Astrocyte of the cerebellum (primary cell): ENCODE results near the gene CCDC69.

Experiments used
- DNase-seq: peaks from one replicate; pipeline ENCODE4 v3.0.0-alpha.2; 2011; ENCODE audit warnings: low read depth
- H3K4me3 ChIP-seq: 2 replicates; pipeline ENCODE4 v1.5.1; 2011; ENCODE audit warnings: mild to moderate bottlenecking, low read depth, low read length, moderate library complexity
- CTCF ChIP-seq: IDR thresholded peaks from 2 replicates; pipeline ENCODE4 v1.5.1; 2012; ENCODE audit warnings: low read length, low read depth, moderate library complexity, mild to moderate bottlenecking; ENCODE audit errors: missing control alignments
- in situ Hi-C: cut with HindIII; loops from 2 replicates; pipeline ENCODE4 v1.10.0; 2017; ENCODE audit warnings: low sequenced_read_pairs

CCDC69 gene

DNA sequence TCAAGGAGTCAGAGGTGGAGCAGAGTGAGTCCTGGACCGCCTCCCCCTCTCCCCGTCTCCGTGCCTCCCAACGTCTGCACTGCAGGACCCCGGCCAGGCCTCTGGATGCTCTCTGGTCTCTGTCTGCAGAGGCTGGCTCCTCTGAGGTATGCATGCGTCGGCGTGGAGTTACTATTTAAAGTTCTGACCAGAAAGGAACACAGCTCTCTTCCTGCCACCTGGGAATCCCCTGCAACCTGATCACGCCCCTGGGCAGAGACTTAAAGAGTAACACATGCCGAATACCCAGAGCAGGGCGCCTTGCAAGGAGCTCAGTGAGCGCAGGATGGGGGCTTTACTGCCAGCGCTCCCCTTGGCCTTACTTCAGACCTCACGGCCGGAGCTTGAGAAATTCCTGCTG, 82.4 kb downstream of the CCDC69 start:
- TF ChIP-seq CTCF = no peak
- no peak overlapping the region for H3K4me3 ChIP-seq
- no peak for DNase-seq
- in situ Hi-C loops = no loop called here

DNA sequence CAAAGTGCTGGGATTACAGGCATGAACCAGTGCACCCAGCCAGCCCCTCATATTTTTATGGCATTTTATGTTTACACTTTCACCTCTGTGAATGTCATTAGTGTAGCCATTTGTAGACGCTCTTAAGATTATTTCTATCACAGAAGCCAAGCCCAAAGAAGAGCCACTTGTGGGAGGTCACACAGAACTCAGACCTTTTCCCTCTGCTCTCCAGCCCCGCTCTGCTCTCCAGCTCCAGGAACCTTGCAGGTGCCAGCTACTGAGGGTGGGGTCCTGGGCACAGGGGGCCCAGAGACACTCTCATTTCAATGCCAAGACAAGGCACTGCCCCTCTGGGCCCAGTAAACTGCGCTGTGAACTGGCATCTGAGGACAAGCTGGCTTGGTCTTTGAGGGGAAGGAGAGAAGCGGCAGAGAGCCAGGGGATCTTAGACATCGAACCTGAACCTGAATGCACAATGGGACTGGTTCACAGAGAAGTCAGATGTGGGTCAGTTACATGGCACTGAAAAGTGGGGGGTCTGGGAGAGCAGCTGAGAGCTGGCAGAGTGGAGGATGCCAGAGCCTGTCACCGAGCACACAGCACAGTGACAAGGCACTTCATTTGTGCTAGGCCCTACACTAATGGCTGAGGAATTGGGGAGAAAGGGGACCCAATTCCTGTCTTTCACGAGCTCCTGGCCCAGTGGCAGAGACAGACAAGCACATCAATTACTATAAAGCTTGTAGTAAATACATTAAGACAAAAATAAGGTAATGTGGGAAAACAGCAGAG, 83.0 kb downstream of the CCDC69 start:
- no peak overlapping the region for H3K4me3 ChIP-seq
- DNase-seq = no peak
- in situ Hi-C loops = no loop called here
- no peak for TF ChIP-seq CTCF

DNA sequence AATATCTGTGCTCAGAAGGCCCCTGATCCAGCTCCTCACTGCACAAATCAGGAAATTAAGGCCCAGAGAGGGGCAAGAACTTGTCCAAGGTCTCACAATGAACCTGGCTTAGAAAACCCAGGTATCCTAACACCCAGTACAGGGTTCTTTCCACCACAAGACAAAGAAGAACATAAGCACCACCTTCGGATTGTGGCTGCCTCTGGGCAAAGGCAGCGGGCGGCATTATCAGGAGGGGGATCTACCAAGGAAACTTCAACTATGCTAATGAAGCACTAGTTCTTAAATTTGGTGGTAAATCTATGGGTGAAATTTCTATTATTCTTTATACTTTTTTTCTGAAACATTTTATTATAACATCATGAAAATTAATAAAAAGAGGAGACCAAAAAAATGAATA, 84.2 kb downstream of the CCDC69 start:
- in situ Hi-C loops = no loop called here
- TF ChIP-seq CTCF = no peak
- no peak for DNase-seq
- H3K4me3 ChIP-seq = no peak overlapping the region

DNA sequence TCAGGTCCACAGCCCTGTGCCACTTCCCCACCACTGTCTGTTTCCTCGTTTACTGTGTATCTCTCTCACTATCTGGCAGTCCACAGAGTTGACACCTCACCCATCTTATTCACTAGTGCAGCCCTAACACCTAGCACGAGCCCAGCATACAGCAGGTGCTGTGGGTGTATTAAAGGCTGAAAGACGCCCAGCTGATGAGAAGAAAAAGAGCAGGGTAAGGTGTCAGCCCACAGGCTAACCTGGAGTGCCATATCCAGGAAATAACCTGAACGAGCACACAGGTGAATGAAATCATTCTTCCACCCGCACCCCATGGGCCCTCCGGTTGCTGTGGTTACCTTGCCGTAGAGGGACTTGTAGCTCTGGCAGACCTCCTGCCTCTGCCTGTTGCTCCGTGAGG, 84.9 kb downstream of the CCDC69 start:
- in situ Hi-C loops = no loop called here

GRCh38 chr5:151138114-151138513, 85.8 kb downstream of the CCDC69 start:
- H3K4me3 ChIP-seq = no peak overlapping the region
- TF ChIP-seq CTCF = no peak
- DNase-seq = no peak
- in situ Hi-C loops = no loop called here

More for the DNA sequence above, 84.9 kb downstream of the CCDC69 start:
- TF ChIP-seq CTCF = no peak
- DNase-seq = no peak
- no peak overlapping the region for H3K4me3 ChIP-seq

DNA sequence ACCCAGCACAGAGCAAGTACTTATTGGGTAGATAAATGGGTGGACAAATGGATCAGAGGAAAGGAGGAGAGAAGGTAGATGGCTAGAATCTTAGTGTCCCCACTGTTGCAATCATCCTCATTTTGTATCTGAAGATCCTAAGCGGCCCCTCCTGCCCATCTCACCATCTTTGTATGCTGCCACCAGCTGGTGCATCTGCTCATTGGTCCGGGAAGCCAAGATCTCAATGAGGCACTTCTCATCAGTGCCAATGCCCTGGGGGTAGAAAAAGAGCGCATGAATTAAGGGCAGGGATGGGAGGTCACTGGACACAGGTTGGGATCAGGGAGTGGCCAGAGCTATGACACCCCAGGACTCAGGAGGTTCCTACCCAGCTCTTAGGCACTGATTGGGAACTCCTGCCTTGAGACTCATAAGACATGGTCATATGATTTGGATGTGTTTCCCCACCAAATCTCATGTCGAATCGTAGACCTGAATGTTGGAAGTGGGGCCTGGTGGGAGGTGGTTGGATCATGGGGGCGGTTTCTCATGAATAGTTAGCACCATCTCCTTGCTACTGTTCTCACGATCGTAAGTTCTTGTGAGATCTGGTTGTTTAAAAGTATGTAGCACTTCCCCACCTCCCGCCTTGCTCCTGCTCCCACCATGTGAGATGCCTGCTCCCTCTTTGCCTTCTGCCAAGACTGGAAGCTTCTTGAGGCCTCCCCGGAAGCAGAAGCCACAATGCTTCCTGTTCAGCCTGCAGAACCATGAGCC, 86.6 kb downstream of the CCDC69 start:
- DNase-seq = no peak
- no peak overlapping the region for H3K4me3 ChIP-seq
- TF ChIP-seq CTCF = no peak
- in situ Hi-C loops = no loop called here
